ENCODE results near the gene TPR.

The TPR gene

DNA sequence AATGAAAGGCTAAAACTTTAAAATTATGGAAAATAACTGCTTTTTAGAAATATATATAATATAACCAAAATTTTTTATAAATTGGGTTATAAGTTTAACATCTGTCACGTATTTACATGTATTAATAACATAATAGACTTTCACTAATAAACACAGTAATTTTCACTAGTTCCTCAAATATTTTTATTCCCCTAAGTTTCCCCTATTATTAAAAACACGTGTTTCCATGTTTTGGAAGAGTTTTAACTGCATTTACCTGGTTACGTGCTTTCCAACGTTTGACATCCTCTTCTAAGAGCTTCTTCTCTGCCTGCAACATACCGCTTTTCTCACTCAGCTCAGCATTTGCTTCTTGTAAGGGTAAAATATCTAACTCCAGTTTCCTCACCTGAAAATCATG lies 34.3 kb downstream of the TPR start:
- intact Hi-C loops (cut with DNase I), result no loop called here
- DNase-seq, result no peak

DNA sequence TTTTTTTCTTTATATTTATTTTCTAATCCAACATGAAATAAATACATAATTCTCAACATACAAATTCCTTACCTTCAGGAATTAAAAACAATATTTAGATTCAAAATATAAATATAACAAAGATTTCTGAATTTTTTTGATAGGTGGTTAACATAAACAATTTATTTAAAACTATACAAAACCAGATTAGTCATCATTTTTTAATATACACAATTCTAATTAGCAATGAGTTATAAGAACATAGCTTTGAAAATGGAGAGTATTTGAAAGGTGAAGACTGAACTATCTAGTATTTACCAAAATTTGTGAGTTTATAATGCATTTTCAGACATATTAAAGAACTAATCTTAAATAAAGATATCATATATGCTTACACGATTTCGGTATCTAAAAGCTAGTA lies 37.5 kb downstream of the TPR start:
- DNase-seq, result no peak
- intact Hi-C loops (cut with DNase I), result no loop called here

DNA sequence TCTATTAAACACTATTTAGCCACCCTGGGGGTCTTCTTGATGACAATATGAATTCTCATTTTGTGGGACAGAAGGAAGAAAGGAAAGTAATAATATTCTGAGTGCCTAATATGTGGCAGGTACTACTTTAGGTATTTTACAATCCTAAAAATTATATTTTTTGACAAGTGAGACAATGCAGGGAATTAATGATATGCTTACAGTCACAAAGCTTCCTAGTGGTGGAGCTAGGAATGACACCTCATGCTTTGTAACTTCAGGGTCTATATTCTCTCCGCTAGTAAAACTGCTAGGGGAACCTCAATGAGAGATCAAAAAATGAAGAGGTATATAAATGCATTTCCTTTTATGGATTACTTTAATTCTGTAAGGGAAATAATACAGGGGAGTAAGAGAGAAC lies 44.3 kb downstream of the TPR start:
- intact Hi-C loops (cut with DNase I), result no loop called here
- DNase-seq, result no peak

DNA sequence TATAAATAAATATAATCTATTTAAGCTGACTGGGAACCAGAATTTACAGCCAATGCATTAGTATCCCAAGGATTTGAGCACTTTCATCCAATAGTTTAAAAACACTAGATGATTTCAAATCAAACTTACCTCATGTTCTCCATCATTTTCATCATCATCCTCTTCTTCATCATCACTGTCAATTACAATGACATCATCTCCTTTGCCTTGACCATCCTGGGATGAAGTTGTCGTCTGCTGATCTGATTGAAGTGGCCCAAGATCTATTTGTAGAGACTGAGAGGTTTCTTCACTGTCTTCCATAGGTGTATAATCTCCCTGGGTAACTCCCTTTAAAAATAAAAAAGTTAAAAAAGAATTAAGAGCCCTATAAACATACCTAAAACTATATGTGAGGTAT lies 47.7 kb downstream of the TPR start:
- intact Hi-C loops (cut with DNase I), result no loop called here
- no peak for DNase-seq

DNA sequence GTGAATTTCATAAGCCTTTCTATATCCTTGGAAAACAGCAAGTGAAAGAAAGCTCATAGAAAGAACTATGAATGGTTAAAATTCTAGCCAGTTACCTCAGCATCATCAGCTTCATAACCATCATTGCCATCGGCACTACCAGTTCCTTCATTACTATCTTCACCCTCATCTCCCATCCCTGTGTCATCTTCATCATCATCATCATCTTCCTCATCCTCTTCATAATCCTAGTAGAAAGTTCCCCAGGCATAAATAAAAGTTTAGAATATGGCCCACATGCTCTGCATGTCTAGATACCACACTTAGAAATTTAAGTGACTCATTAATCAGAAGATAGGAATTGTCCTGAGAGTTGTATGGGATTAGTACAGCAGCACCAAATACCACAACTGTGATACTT lies 49.0 kb downstream of the TPR start:
- no peak for DNase-seq
- intact Hi-C loops (cut with DNase I), result no loop called here

DNA sequence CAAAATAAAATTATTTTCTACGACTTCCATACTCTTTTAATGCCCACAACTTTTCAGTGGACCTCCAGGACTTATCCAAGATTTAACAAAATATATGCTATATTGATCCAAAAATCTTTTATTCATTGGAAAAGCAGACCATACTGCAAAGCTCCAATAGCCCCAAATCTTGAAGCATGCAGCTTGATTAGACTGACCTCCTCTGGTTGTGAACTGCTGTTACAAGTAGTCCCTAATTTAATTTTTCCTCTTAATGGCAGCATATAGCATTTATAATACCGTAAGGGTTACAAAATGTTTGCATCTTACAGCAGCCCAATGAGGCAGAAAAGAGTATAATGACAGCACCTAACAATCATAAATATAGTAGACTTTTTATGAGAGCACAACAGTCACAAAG lies 49.8 kb downstream of the TPR start:
- intact Hi-C loops (cut with DNase I), result no loop called here
- DNase-seq, result no peak

DNA sequence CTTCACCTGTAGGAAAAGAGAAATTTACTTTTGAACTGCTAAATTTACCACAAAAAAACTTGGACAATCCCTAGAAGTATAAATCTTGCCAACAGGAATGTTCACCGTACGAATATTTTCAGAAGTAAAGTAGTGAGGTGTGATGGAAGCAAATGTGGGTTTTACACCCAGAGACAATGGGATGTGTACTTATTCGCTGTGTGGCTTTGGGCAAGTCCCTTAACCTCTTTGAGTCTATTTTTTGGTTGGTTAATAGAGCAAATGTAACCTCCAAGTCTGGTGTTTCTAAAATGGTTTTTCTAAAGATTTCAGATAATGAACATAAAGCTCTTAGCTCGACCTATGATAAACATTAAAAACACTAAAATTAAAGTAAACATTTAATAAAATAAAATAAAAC lies 51.2 kb downstream of the TPR start:
- DNase-seq, result no peak
- intact Hi-C loops (cut with DNase I), result no loop called here

DNA sequence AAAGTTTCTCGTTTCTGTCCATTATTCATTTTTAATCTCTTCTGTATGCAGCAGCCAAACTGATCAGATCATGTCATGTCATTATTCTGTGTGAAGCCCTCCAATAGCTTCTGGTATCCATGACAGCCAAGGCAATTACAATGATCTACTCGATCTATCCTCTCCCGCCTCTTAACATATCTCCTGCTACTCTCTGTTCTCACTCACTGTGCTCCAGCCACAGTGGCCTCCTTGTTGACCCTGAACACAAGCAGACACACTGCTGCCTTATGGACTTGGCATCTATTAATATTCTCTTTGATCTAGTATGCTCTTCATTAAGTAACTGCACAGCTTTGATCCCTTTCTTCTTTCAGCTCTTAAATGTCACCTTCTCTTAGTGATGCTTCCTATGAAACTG lies 59.5 kb downstream of the TPR start:
- intact Hi-C loops (cut with DNase I), result no loop called here
- DNase-seq, result no peak

DNA sequence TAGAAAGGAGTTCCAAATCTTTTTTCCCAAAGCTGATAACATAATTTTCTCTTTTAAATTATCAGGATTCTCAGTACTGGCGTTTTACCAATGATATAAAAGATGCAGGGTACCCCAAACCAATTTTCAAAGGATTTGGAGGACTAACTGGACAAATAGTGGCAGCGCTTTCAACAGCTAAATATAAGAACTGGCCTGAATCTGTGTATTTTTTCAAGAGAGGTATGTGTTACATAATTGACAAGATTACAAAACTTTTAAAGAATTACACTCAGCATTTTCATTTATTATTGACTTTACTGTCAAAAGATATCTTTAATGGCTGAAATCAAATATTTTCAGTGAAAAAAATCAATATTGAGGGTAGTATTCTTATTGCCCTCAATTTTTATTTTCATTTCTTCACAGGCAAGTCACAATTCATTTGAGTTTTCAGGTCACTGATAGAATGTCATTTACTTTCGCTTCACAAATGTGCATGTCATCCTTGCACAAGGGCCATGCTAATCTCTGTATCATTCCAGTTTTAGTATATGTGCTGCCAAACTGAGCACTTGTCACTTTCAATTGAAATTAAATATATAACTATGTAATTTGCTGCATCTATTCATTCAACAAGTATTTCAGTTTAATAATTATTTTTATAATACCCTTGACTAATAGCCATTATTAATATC lies 63.5 kb downstream of the TPR start:
- intact Hi-C loops (cut with DNase I), result no loop called here
- DNase-seq, result no peak

DNA sequence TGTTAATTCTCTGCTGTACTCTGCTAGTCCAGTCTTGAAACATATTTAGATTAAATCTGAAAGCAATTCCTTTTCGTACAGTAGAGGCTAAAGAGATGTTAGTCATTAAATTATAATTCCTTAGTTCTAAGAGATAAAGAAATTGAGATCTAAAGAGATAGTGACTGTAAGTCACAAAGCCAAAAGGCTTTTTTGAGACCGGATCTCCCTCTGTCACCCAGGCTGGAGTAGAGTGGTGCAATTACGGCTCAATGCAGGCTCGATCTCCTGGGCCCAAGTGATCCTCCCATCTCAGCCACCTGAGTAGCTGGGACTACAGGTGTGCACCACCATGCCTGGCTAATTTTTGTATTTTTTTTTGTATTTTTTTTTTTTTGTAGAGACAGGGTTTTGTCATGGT lies 64.7 kb downstream of the TPR start:
- intact Hi-C loops (cut with DNase I), result no loop called here
- DNase-seq, result no peak

DNA sequence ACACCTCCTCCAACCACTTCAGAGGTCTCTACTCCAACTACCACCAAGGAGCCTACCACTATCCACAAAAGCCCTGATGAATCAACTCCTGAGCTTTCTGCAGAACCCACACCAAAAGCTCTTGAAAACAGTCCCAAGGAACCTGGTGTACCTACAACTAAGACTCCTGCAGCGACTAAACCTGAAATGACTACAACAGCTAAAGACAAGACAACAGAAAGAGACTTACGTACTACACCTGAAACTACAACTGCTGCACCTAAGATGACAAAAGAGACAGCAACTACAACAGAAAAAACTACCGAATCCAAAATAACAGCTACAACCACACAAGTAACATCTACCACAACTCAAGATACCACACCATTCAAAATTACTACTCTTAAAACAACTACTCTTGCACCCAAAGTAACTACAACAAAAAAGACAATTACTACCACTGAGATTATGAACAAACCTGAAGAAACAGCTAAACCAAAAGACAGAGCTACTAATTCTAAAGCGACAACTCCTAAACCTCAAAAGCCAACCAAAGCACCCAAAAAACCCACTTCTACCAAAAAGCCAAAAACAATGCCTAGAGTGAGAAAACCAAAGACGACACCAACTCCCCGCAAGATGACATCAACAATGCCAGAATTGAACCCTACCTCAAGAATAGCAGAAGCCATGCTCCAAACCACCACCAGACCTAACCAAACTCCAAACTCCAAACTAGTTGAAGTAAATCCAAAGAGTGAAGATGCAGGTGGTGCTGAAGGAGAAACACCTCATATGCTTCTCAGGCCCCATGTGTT lies 66.6 kb downstream of the TPR start:
- intact Hi-C loops (cut with DNase I), result no loop called here
- DNase-seq, result no peak

DNA sequence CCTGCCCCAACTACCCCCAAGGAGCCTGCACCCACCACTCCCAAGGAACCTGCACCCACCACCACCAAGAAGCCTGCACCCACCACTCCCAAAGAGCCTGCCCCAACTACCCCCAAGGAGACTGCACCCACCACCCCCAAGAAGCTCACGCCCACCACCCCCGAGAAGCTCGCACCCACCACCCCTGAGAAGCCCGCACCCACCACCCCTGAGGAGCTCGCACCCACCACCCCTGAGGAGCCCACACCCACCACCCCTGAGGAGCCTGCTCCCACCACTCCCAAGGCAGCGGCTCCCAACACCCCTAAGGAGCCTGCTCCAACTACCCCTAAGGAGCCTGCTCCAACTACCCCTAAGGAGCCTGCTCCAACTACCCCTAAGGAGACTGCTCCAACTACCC lies 67.6 kb downstream of the TPR start:
- intact Hi-C loops (cut with DNase I), result no loop called here
- DNase-seq, result no peak

DNA sequence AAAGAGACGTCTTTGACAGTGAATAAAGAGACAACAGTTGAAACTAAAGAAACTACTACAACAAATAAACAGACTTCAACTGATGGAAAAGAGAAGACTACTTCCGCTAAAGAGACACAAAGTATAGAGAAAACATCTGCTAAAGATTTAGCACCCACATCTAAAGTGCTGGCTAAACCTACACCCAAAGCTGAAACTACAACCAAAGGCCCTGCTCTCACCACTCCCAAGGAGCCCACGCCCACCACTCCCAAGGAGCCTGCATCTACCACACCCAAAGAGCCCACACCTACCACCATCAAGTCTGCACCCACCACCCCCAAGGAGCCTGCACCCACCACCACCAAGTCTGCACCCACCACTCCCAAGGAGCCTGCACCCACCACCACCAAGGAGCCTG lies 68.5 kb downstream of the TPR start:
- DNase-seq, result no peak
- intact Hi-C loops (cut with DNase I), result no loop called here

DNA sequence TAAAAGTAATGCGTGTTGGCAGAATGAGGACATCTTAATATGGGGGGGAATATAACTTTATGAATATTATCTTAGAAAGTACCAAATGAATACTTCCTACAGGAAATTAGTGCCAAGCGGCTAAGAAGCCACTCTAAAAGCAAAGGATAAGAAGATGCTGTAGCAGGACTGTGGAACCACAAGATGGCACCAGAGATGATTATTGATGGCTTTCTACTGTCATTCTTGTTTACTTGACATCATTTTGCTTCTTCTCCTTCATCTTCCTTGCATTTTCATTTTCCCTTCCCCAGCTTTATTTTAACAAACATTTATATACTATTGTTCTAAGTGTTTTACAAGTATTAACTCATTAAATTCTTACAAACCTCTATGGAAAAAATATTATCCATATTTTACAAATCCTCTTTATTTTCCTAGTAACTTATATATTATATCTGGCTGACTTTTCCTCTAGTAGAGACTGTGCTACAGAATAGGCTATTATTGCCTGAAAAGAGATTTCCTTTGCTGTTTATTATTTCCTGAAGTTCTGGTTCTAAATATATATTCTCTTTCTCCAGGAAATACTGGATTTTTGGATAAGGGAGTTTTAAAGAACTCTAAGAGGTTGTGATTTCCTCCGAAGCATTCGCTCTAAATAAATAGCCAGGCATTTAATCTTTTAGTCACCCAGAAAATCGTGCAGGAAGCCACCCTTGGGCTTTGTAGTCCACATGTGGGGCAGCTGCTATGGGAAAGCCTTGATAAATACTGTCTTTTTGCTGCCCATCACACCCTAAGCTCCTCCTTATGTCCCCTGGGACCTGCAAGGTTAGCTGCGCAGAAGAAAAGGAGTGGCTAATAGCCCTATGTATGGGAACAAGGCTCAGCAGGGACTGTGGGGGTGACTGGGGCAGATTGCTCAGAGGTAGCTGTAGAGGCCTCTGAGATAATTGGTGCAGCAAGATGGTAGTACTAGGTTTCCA lies 69.8 kb downstream of the TPR start:
- intact Hi-C loops (cut with DNase I), result no loop called here
- peak in 7 of 42 donors; percentile 2 to 24 (median 12) for DNase-seq

DNA sequence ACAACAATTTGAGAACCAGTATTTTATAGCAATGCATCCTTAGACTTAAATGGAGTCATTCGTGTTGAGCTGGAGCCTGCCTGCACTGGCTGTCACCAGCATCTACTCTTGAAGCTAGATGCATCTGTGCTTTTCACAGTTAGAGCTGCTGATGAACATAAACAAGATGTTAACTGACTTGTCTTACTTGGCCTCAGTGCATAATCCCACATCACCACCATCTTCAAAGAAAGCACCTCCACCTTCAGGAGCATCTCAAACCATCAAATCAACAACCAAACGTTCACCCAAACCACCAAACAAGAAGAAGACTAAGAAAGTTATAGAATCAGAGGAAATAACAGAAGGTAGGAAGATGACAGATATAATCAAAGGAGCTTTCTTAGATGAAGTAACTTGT lies 71.1 kb downstream of the TPR start:
- intact Hi-C loops (cut with DNase I), result no loop called here
- no peak for DNase-seq

DNA sequence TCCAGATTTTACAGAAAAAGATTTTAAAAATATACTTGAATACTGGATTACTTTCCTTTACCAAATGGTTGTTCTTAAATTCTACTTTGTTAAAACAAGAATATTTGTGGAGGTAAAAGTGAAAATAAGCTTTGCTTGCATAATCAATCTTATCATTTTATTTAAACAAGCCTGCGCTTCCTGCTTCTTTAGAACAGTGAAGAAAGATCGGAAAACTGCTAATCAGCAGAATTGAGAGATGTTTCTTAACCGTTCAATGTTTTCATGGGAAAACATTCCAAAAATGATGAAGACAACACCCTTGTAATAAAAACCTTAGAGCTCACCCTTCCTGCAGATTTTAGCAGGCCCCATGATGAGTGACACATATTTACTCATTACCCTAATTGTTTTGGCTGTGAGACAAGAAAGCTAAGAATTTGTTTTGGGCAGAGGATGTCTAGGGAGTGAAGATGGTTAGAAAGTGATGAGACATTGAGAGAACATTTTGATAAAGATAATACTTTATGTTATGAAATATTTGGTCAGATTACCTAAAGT lies 72.6 kb downstream of the TPR start:
- intact Hi-C loops (cut with DNase I), result no loop called here
- no peak for DNase-seq

DNA sequence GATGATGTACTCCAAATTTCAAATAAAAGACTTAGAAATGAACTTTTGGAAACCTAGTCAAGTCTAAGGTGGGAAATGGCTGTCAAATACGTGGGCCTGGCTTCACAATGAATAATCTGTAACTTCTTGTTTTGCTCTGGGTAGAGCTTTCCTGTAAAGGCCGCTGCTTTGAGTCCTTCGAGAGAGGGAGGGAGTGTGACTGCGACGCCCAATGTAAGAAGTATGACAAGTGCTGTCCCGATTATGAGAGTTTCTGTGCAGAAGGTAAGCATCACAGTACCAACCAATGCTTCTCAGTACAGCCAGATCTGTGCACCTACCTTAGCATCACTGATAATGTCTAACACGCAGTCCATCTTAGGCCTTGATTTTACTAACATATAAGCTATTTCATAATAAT lies 73.6 kb downstream of the TPR start:
- no peak for DNase-seq
- intact Hi-C loops (cut with DNase I), result no loop called here

DNA sequence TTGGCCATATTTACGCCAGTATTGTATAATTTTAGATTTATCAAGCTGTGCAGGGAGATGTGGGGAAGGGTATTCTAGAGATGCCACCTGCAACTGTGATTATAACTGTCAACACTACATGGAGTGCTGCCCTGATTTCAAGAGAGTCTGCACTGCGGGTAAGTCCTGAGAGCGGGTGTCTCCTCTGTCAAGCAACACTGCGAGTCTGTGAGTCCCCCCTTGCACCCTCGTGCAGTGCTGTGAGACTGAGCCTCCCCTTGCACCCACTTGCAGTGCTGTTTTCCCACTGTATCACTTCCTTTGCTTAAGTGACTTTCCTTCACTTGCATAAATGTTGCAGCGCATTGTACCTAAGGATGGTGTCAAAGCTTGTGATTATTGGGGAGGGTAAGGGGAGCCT lies 75.0 kb downstream of the TPR start:
- no peak for DNase-seq
- intact Hi-C loops (cut with DNase I), result no loop called here

DNA sequence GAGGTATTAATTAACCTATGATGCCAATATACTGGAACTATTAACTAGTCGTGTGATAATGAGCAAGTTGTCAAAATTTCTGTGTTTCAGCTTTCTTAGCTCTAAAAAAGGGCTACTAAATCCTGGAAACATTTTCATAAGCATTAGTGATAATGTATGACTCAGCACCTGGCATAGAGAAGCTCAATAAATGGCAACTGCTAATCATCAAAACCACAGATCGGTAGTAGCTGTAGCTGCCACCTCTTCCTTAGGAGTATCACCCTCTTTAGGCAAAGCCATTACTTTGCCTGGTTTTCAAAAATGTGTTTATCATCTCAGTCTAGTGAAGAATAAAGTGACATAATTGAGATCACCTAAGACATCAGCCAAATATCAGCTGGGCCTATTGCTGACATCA lies 75.5 kb downstream of the TPR start:
- no peak for DNase-seq
- intact Hi-C loops (cut with DNase I), result no loop called here

DNA sequence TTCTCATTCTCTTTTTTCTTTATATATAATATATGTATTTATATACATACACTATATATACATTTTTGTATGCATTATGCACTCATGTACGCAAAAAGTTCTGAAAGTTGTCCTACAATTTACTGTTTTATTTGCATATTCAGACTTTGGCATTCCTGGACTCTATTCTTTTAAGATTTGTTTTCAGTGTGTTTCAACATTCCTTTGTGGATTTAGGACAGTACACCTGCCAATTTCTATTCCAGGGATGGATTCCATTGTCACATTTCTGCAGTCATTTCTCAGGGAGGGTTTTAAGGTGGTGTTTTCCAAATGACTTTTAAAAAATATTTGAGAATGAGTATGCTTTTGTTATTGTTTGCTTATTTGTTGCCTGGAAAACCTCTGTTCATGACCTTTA lies 76.2 kb downstream of the TPR start:
- intact Hi-C loops (cut with DNase I), result no loop called here

More for the DNA sequence above, 76.2 kb downstream of the TPR start:
- DNase-seq, result no peak
